Hepatocyte (in vitro differentiated cells): ENCODE results near the gene FASN. TPM values are rescaled to one million over a fixed set of nuclear protein-coding genes. Genes with fewer than 3 reads are reported as not detected.
A peak's percentile ranks its signal among the peaks of the same experiment; 100 is the strongest.

Source experiments
- DNase-seq: peaks from one replicate; pipeline ENCODE4 v3.0.0-alpha.2; 2016; ENCODE audit warnings: low spot score
- H2AFZ ChIP-seq: fragments of 200-600 bp; sonication (generic); 2 replicates; pipeline ENCODE4 v1.6.0; 2016; ENCODE audit warnings: antibody characterized with exemption, mild to moderate bottlenecking
- H3K27ac ChIP-seq: fragments of 200-600 bp; sonication (generic); 2 replicates; pipeline ENCODE4 v1.5.1; 2016; ENCODE audit warnings: mild to moderate bottlenecking
- H3K27me3 ChIP-seq: fragments of 200-600 bp; sonication (generic); 2 replicates; pipeline ENCODE4 v1.6.1; 2016
- H3K36me3 ChIP-seq: fragments of 200-600 bp; sonication (generic); replicated peaks from 2 replicates; pipeline ENCODE4 v1.5.1; 2016; ENCODE audit warnings: low read depth; ENCODE audit not compliant: insufficient read depth
- H3K4me1 ChIP-seq: fragments of 200-600 bp; sonication (generic); 2 replicates; pipeline ENCODE4 v1.5.1; 2016; ENCODE audit warnings: mild to moderate bottlenecking, moderate library complexity; ENCODE audit not compliant: insufficient read depth
- H3K4me2 ChIP-seq: fragments of 200-600 bp; sonication (generic); 2 replicates; pipeline ENCODE4 v1.6.0; 2016
- H3K4me3 ChIP-seq: fragments of 200-600 bp; sonication (generic); 2 replicates; pipeline ENCODE4 v1.5.1; 2016; ENCODE audit warnings: mild to moderate bottlenecking
- H3K79me2 ChIP-seq: fragments of 200-600 bp; sonication (generic); 2 replicates; pipeline ENCODE4 v1.6.0; 2017; ENCODE audit warnings: mild to moderate bottlenecking
- H3K9me2 ChIP-seq: fragments of 200-600 bp; sonication (generic); replicated peaks from 2 replicates; pipeline ENCODE4 v1.6.0; 2017; ENCODE audit warnings: mild to moderate bottlenecking; ENCODE audit not compliant: insufficient read depth
- H3K9me3 ChIP-seq: fragments of 200-600 bp; sonication (generic); 2 replicates; pipeline ENCODE4 v1.5.1; 2016; ENCODE audit warnings: low read depth, mild to moderate bottlenecking
- H4K20me1 ChIP-seq: fragments of 200-600 bp; sonication (generic); 2 replicates; pipeline ENCODE4 v1.6.0; 2016; ENCODE audit warnings: mild to moderate bottlenecking; ENCODE audit not compliant: insufficient read depth, poor library complexity, severe bottlenecking
- CTCF ChIP-seq: fragments of 200-600 bp; sonication (generic); IDR thresholded peaks from 2 replicates; pipeline ENCODE4 v1.5.1; 2016; ENCODE audit warnings: antibody characterized with exemption, mild to moderate bottlenecking; ENCODE audit not compliant: poor library complexity
- EZH2 ChIP-seq: fragments of 200-600 bp; sonication (generic); IDR thresholded peaks from 2 replicates; pipeline ENCODE4 v1.6.1; 2016; ENCODE audit warnings: antibody characterized with exemption, mild to moderate bottlenecking, borderline replicate concordance
- EZH2phosphoT487 ChIP-seq: fragments of 200-600 bp; sonication (generic); IDR thresholded peaks from one replicate; pipeline ENCODE4 v1.6.1; 2018; ENCODE audit warnings: antibody characterized with exemption, mild to moderate bottlenecking, low read depth, moderate library complexity; ENCODE audit not compliant: unreplicated experiment, severe bottlenecking
- WGBS: methylation state at CpG from one replicate; pipeline ENCODE4 v1.1.6; 2016; ENCODE audit warnings: low lambda C conversion rate; ENCODE audit errors: missing lambda C conversion rate; 5-methylcytosine and 5-hydroxymethylcytosine counted together
- polyA plus RNA-seq: library from polyadenylated mRNA; unstranded; fragments of >200 nt; fragmentation: Nextera tagmentation; extraction: Ambion mirVana; gene quantifications from 2 replicates; pipeline ENCODE4 v1.2.1, GENCODE V29; 2016
- total RNA-seq: library from RNA; depleted of rRNA; stranded (reverse); fragments of >200 nt; gene quantifications from 2 replicates; pipeline ENCODE4 v1.2.3, GENCODE V29; 2014

The FASN gene
- total and polyA plus RNA-seq, 2 experiments from 2014 or later = 77.6 to 118 TPM

DNA sequence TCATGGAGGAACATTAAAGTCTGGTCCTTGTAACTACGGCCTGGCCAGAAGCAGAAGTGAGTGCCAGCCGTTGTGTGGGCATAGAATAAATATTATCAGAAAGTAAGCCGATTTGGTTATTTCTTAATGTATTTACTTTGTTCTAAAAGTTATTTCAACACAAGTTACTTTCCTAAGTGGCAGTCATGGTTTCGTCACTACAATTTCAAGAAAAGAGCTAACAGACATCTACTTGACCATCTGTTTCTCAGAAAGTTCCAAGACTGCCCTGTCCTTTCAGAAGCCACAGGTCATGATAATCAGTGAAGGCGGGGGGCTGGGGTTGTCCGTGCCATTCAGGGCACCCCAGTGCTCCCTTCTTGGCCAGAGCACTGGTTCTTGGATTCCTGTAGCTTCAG lies 14.9 kb upstream of the FASN start:
- DNase-seq = no peak
- H2AFZ ChIP-seq = no peak overlapping the region
- H3K4me2 ChIP-seq = no peak overlapping the region
- no peaks in the 10 kb centered on the region for H3K79me2 ChIP-seq
- no peaks in the 10 kb centered on the region for H3K27me3 ChIP-seq
- no peak overlapping the region for H3K27ac ChIP-seq
- no peaks in the 10 kb centered on the region for H3K9me2 ChIP-seq
- 92% methylated on average over 6 of the region's 6 CpGs for WGBS
- peaks cover 4% of the 10 kb centered on the region for H3K4me1 ChIP-seq
- H3K36me3 ChIP-seq = no peaks in the 10 kb centered on the region
- no peak for TF ChIP-seq EZH2
- no peak for TF ChIP-seq EZH2phosphoT487
- TF ChIP-seq CTCF = no peak
- H3K9me3 ChIP-seq = no peaks in the 10 kb centered on the region
- no peak overlapping the region for H3K4me3 ChIP-seq
- no peaks in the 10 kb centered on the region for H4K20me1 ChIP-seq

- Histone ChIP-seq H3K9me3 (no peaks in the 10 kb centered on the region), H3K79me2 (no peaks in the 10 kb centered on the region), H3K9me2 (no peaks in the 10 kb centered on the region), H3K27ac (no peak overlapping the region), H3K4me2 (no peak overlapping the region), H3K36me3 (no peaks in the 10 kb centered on the region), H3K4me1 (peaks cover 3% of the 10 kb centered on the region), H3K4me3 (no peak overlapping the region), H2AFZ (no peak overlapping the region), H4K20me1 (no peaks in the 10 kb centered on the region), H3K27me3 (no peaks in the 10 kb centered on the region)
- TF ChIP-seq EZH2 (no peak), CTCF (no peak), EZH2phosphoT487 (no peak)
- DNase-seq = no peak
- WGBS = 95% methylated on average over 18 of the region's 18 CpGs
Measured at GRCh38 chr17:82112181-82112913, 14.3 kb upstream of the FASN start.

GRCh38 chr17:82110298-82110697 lies 12.3 kb upstream of the FASN start:
- Histone ChIP-seq H4K20me1 (no peaks in the 10 kb centered on the region), H3K4me2 (no peak overlapping the region), H3K36me3 (no peaks in the 10 kb centered on the region), H3K9me3 (no peaks in the 10 kb centered on the region), H3K79me2 (no peaks in the 10 kb centered on the region), H3K27me3 (no peaks in the 10 kb centered on the region), H3K9me2 (no peaks in the 10 kb centered on the region), H3K4me1 (peaks cover 21% of the 10 kb centered on the region), H3K27ac (no peak overlapping the region), H2AFZ (no peak overlapping the region), H3K4me3 (no peak overlapping the region)
- DNase-seq = peak; percentile 48
- TF ChIP-seq EZH2 (no peak), EZH2phosphoT487 (no peak), CTCF (no peak)
- 70% methylated on average over 3 of the region's 3 CpGs for WGBS

DNA sequence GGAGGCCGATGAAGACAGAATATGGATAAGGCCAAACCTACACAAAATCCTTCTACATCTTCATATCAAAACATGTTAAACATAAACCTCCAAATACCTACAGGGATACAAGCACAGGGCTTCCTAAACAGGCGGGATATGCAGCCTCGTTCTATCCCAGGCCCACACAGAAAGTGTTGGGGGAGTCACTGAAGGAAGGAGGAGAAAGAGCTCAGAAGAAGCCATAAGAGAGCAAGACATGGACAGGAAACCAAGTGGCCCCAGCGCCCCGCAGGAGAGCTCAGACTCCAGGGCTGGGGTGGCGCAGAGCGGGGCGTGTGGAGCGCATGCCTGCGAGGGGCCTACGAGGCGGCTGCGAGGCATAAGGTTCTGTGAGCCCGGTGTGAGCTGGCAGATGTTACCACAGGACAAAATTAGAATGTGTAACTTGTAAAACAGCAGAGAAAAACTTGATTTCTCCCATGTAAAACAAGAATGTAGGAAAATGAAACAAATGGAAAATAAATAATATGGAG lies 11.0 kb upstream of the FASN start:
- no peak for TF ChIP-seq EZH2phosphoT487
- no peak for TF ChIP-seq CTCF
- no peak for TF ChIP-seq EZH2
- no peak overlapping the region for H3K4me3 ChIP-seq
- no peaks in the 10 kb centered on the region for H3K9me2 ChIP-seq
- 96% methylated on average over 14 of the region's 14 CpGs for WGBS
- H3K4me1 ChIP-seq = peaks cover 32% of the 10 kb centered on the region
- no peaks in the 10 kb centered on the region for H3K79me2 ChIP-seq
- H3K27me3 ChIP-seq = no peaks in the 10 kb centered on the region
- no peak overlapping the region for H2AFZ ChIP-seq
- no peak for DNase-seq
- H3K36me3 ChIP-seq = no peaks in the 10 kb centered on the region
- H3K9me3 ChIP-seq = no peaks in the 10 kb centered on the region
- H3K4me2 ChIP-seq = no peak overlapping the region
- H4K20me1 ChIP-seq = no peaks in the 10 kb centered on the region
- no peak overlapping the region for H3K27ac ChIP-seq
